KOPT-K1 (cell line): ENCODE data around the gene SRPX.

Source experiments
- H3K27ac ChIP-seq: fragments of 200-600 bp; sonication (generic); 2 replicates; pipeline ENCODE4 v1.5.1; 2016; ENCODE audit warnings: antibody characterized with exemption, mild to moderate bottlenecking, low read depth, low read length; ENCODE audit not compliant: poor library complexity, severe bottlenecking
- H3K36me3 ChIP-seq: fragments of 200-600 bp; sonication (generic); 2 replicates; pipeline ENCODE4 v1.5.1; 2017; ENCODE audit warnings: antibody characterized with exemption, mild to moderate bottlenecking, low read length, moderate library complexity; ENCODE audit not compliant: insufficient read depth
- H3K9me3 ChIP-seq: fragments of 200-600 bp; sonication (generic); 2 replicates; pipeline ENCODE4 v1.5.1; 2017; ENCODE audit warnings: antibody characterized with exemption, low read length, mild to moderate bottlenecking; ENCODE audit not compliant: insufficient read depth, poor library complexity, severe bottlenecking

SRPX gene

GRCh38 chrX:38175139-38175538 lies 45.5 kb downstream of the SRPX start:
- H3K27ac ChIP-seq: no peak overlapping the region
- H3K36me3 ChIP-seq: no peaks in the 10 kb centered on the region
- no peaks in the 10 kb centered on the region for H3K9me3 ChIP-seq

DNA sequence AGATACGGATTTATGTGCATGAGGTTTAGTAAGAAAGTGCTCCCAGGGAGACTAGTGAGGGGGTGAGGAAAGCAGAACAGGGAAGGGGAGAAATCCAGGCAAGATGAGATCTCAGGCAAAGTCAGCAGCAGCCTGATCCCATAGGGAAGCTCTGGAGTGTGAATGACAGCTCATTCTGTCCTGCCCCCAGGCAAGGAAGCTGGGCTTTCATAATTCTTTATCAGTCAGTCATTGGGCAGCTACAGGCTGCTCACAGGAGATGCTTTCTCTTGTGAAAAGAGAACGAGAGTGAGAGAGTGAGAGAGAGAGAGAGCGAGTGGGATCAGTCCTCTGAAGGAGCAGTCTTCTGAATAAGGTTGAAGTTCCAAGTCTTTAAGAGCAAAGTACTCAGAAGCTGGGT lies 48.1 kb downstream of the SRPX start:
- no peaks in the 10 kb centered on the region for H3K9me3 ChIP-seq
- H3K27ac ChIP-seq: no peak overlapping the region
- H3K36me3 ChIP-seq: no peaks in the 10 kb centered on the region

GRCh38 chrX:38170556-38170955 lies 50.1 kb downstream of the SRPX start:
- no peaks in the 10 kb centered on the region for H3K36me3 ChIP-seq
- no peak overlapping the region for H3K27ac ChIP-seq
- H3K9me3 ChIP-seq: no peaks in the 10 kb centered on the region

DNA sequence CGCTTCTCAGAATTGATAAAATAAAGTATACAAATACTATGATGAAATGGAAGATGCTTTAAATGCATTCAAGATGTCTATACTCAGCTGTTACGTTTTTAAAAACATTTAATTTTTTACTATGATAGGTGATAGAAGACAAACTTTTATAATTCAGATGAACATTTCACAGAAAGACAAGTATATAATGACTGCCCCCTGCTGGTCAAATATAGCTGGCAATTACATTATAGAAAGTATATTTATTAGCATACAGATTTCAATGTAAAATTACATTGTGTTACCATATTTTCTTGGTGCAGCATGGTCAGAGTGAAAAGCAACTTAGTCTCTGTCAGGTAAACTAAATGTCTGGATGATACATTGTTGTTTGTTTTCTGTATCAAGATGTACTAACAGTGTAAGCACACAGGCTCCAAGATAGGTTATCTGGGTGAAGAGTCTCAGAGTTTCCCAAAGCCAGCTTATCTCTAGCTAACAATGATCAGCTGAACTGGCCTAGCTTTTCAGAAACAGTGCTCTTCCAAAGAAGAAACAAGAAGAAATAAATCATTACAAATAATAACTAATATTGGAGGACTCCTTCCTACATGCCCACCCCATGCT lies 54.1 kb downstream of the SRPX start:
- H3K9me3 ChIP-seq: no peaks in the 10 kb centered on the region
- H3K36me3 ChIP-seq: no peaks in the 10 kb centered on the region
- no peak overlapping the region for H3K27ac ChIP-seq

DNA sequence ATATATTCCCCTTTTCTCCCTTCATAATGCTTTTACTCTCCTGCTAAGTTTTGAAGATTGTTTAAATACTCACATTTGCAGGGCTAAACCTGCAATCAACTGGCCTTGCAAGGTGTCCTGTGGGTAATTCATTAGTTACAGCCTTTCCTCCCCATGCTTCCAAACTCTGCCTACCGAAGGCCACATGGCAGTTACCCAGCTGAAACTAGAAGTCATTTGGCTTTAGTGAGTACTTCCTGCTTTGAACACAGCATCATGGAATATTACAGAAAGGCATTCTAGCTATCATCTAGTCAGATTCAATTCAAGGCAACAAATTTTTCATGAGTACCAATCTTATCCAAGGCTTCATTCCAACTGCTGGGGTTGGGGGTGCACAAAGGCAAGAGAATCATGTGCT lies 55.6 kb downstream of the SRPX start:
- no peak overlapping the region for H3K27ac ChIP-seq
- no peaks in the 10 kb centered on the region for H3K36me3 ChIP-seq
- H3K9me3 ChIP-seq: no peaks in the 10 kb centered on the region

DNA sequence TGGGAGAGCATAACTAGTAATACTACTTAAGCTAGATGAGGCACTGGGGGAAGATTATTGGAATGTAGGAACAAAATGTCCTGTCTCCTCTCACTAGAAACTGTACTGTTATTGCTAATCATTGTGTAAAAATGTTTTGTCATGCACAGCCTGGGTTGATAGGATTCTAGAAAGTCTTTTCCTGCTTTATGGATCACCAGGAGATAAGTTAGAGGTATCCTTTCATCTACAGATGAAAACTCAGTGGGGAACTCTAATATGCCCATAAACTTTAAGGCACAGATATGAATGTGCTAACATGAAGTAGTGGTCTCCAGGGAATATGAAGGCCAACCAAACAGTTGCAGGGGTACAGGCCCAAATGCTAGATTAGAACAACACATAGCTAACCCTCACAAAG lies 57.5 kb downstream of the SRPX start:
- Histone ChIP-seq H3K9me3 (no peaks in the 10 kb centered on the region), H3K36me3 (no peaks in the 10 kb centered on the region), H3K27ac (no peak overlapping the region)

DNA sequence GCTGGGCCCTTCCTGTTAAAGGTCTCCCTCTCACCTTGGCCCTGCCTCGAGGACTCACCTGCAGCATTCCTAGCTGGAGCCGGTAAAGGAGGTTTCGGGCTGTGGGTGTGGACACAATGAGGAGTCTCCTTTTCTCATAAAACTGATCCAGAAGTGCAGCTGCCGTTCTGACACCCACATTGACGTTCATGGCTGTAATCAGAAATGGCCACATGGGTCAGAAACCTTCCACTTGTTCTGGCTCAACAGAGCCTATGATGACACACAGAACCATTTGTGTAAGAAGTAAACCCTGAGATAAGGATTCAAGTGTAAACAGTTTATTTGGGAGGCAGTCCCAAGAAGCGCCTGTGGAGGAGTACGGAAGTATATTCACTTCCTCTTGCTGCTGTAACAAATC lies 63.8 kb downstream of the SRPX start:
- Histone ChIP-seq H3K36me3 (no peaks in the 10 kb centered on the region), H3K27ac (no peak overlapping the region), H3K9me3 (no peaks in the 10 kb centered on the region)

- H3K36me3 ChIP-seq: no peaks in the 10 kb centered on the region
- H3K27ac ChIP-seq: no peak overlapping the region
- no peaks in the 10 kb centered on the region for H3K9me3 ChIP-seq
These were observed 65.9 kb downstream of the SRPX start for GRCh38 chrX:38154818-38155217.

GRCh38 chrX:38154340-38154739 lies 66.3 kb downstream of the SRPX start:
- H3K27ac ChIP-seq: no peak overlapping the region
- H3K36me3 ChIP-seq: no peaks in the 10 kb centered on the region
- H3K9me3 ChIP-seq: no peaks in the 10 kb centered on the region

DNA sequence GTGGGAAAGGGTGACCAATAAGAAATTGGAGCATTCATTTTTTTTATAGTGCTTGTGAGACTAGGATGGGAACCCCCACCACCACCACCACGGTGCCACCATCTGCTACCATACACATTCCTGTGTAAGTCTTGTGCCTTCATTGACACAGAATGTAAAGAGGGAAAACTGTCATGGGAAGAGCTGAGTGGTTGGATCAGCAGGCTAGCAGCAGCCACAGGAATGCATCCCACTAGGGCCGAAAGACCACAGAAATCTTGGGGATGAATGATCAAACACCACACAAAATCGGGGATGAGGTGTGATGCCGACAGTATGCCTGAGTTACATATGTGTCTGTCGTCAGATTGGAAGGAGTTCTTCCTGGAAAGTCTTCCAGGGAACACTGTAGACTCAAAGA lies 69.2 kb downstream of the SRPX start:
- Histone ChIP-seq H3K9me3 (no peaks in the 10 kb centered on the region), H3K36me3 (no peaks in the 10 kb centered on the region), H3K27ac (no peak overlapping the region)

DNA sequence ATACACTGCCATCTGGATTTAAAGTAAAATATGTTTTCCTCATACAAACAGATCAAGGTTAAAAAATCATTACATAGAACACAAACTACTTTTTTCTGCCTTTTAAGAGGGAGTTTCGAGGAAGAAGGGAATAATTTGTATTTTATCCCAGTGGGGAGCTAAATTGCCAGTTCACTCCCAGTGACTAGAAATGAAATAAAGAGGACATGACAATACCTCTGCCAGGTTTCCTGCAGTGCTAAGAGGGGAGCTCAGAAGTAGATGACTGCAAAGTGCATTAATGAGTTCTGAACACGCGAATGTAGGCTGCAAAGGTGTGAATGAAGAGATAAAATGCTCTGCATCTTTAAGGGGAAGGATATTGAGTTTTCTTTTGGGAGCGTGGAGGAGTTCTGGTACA lies 69.7 kb downstream of the SRPX start:
- no peak overlapping the region for H3K27ac ChIP-seq
- H3K36me3 ChIP-seq: no peaks in the 10 kb centered on the region
- no peaks in the 10 kb centered on the region for H3K9me3 ChIP-seq

GRCh38 chrX:38149016-38149415 lies 71.7 kb downstream of the SRPX start:
- Histone ChIP-seq H3K27ac (no peak overlapping the region), H3K9me3 (no peaks in the 10 kb centered on the region), H3K36me3 (no peaks in the 10 kb centered on the region)

GRCh38 chrX:38142610-38143009 lies 78.1 kb downstream of the SRPX start:
- no peak overlapping the region for H3K27ac ChIP-seq
- H3K36me3 ChIP-seq: no peaks in the 10 kb centered on the region
- no peaks in the 10 kb centered on the region for H3K9me3 ChIP-seq

- Histone ChIP-seq H3K36me3 (no peaks in the 10 kb centered on the region), H3K27ac (no peak overlapping the region), H3K9me3 (no peaks in the 10 kb centered on the region)
These were observed 81.8 kb downstream of the SRPX start for GRCh38 chrX:38138900-38139299.

DNA sequence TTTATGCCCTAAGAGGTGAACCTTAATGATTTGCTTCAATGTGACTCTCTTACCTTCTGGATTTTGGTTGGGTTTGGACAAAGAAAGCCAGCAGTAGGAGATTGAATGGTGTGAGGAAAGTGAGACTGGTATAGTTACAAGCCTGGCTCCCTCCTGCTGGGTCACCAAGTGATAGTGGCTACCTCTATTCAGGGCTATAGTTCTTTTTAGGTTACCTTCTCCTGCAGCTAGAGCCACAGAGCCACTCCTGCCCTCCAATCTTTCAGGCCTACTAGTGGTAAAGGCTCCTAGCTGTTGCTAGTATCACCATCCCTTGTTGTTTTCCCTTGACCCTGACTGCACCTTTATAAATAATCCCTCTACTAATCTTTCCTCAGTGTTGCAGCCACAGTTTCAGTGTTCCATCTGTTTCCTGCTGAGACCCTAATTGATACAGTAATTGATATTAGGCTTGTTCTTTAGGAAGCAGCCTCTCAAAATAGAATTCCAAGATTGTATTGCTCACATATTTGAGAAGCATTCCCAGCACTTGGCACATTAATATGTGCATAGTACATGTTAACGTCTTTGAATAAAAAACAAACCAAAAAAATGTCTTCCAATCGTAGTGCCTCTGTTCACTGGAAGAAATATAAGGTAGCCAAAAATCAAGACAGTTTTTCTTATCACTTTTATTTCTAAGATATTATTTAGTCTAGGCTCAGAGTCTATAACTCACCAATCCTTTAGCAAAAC lies 82.3 kb downstream of the SRPX start:
- Histone ChIP-seq H3K36me3 (no peaks in the 10 kb centered on the region), H3K9me3 (no peaks in the 10 kb centered on the region), H3K27ac (no peak overlapping the region)

GRCh38 chrX:38129366-38129765 lies 91.3 kb downstream of the SRPX start:
- Histone ChIP-seq H3K36me3 (no peaks in the 10 kb centered on the region), H3K9me3 (no peaks in the 10 kb centered on the region), H3K27ac (no peak overlapping the region)
